Glomerular visceral epithelial cell (primary cell): Measurements from ENCODE around the gene LRP1.

ENCODE experiments used
- DNase-seq: peaks from one replicate; pipeline ENCODE4 v3.0.0-alpha.2; 2016; ENCODE audit errors: extremely low spot score

The LRP1 gene

DNA sequence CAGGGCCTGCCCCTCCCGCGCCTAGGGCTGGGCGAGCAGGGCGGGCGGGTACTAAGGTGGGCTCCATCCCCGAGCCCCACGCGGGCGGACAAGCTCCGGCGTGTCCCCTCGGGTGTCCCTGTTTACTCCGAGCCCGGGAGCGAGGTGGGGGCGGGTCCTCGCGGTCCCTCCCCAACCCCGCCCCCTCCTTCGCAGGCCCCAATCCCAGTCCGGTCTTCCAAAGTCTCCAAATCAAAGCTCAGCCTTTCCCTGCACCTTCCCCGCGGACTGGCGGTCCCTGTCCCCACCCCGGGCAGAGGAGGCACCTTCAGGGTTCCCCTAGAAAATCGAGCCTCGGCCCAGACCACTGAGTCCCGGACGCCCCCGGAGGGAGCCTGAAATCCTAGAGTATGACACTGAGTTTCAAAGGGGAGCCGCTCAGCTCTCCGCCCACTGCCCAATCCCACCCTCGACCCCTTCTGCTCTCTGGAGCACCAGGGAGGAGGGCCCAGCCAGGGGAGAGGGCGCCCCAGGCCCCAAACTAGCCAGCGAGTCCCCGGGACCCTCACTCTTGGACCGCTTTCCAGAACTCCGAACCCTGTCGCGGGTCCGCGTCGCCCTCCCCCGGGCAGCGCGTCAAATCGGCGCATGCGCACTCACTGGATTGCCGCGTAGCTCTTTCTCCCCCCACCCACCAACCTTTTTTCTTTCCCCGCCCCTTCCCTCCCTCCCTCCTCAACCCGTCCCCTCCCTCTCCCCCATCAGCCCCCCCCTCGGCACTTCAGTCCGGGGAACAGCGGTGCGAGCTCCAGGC, at the start of gene LRP1:
LRP1 (plus strand) TSS at position 758 of the 793 bp plus-strand sequence. CDS start 482 bp downstream, outside the sequence.
- peak; percentile 82 for DNase-seq

- peak; percentile 100 for DNase-seq
Measured at GRCh38 chr12:57078519-57079404, 49.5 kb upstream of the LRP1 start, which contains the start of gene NEMP1. Gene NEMP1, minus strand, starts transcription at chr12:57078791. Its CDS starts 46 bp downstream, at chr12:57078745.

- no peak for DNase-seq
Measured at GRCh38 chr12:57079821-57080220, 48.5 kb upstream of the LRP1 start.

GRCh38 chr12:57080855-57081254, 47.4 kb upstream of the LRP1 start:
- no peak for DNase-seq

DNA sequence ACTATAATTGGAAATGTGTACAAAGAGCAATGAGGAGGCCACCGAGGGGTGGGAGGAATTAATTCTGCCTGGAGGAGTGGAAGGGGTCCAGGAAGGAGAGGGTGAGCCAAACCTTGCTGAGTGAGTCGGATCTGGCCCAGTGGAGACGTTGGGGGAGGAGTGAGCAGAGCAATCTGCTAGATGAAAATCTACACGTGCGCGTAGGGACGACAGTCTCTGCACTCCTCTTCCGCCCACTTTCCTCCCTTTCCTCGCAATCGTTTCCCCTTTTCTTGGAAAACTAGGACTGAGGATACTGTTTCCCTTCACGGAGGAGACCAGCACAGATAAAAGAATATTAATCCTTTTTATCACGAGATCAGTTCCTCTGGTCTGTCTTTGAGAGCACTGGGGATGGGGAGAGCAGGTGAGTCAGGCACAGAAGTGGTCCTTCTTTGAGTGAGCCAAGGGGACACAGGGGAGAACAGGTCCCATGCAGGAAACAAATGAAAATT, 42.2 kb upstream of the LRP1 start:
- no peak for DNase-seq

DNA sequence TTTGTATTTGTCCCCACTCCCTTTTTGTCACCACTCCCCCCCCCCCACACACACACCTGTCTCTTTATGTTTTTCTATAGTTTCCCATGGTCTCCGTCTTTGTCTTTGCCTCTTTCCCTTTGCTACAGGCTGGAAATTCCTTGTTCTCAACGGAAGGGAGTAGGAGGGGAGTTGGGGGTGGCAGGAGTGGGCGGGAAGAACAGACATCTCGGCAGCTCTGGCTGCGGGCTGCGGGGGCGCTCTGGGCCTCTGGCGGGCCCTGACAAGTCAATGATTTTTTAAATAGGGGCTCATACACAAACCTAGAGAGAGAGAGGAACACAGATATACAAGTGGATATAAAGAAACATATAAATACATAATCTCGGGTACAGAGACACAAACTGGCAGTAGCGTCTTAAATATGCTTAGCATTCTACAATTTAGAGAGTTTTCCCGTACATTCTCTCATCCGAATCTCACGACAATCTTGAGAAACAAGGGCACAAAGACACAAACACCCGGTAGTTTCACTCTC, 41.7 kb upstream of the LRP1 start:
- peak; percentile 78 for DNase-seq

DNA sequence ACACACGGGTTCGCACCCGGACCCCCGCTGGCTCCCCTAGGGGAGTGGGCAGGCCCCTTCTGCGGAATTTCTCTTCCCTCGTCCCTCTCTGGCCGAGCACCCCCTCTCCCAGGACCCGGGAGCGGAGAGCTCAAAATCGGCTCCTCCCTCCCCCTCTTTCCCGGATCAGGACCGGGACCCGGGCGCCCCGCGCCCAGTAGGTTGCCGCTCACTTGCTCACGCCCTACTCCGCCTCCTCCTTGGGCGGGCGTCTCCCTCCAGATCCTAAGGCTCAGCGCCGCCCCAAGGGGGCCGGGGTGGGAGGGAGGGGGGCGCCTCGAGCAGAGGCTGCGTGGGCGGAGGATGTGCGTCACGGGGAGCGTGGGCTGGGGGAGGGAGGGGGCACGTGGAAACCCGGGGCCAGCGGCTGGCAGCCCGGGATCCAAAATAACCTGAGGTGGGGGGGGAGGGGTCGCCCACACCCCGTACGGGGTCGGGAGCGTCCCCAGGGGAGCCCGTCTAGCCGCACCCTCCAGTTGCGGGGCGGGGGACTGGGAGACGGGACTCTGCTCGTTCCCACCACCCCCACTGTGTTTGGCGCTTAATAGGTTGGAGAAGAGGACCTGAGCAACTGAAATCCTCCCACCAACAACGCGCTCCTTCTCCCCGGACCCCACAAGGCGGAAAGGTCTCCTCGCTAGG, 41.1 kb upstream of the LRP1 start:
- DNase-seq = peak; percentile 90

DNA sequence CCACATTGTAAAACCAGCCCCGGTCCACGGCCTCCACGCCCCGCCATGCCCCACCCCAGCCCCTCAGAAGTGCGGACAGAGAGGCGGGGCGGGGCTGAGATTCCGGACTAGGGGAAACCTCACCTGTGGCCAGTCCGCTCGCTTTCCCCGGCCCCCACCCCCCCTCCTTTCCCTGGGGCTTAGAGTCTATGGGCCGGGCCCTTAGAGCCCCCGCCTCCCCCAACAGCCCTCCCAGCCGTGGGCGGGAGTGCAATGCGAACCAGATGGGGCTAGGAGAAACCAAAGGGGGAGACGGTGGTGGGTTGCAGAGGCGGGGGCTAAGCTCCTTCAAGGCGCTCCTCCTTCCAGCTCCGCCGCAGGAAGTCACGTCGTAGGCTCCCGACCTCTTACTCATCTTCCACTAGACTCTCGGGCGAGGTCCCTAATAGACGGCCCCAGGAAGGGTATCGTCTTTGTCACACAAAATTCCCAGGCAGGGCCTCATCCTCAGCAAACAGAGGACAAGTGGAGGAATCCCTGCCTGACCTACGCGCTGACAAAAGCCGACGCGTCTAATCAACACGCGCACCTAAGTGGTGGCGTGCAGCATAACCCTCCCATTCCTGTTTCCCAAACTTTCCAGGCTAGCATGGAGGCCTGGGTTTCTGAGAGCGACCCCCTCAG, 40.5 kb upstream of the LRP1 start:
- peak; percentile 95 for DNase-seq

GRCh38 chr12:57088354-57089270, 39.7 kb upstream of the LRP1 start, which contains the start of gene NAB2:
Gene NAB2, plus strand, starts transcription at chr12:57089114. Its CDS starts 158 bp downstream, at chr12:57089272.
- peak; percentile 95 for DNase-seq

DNA sequence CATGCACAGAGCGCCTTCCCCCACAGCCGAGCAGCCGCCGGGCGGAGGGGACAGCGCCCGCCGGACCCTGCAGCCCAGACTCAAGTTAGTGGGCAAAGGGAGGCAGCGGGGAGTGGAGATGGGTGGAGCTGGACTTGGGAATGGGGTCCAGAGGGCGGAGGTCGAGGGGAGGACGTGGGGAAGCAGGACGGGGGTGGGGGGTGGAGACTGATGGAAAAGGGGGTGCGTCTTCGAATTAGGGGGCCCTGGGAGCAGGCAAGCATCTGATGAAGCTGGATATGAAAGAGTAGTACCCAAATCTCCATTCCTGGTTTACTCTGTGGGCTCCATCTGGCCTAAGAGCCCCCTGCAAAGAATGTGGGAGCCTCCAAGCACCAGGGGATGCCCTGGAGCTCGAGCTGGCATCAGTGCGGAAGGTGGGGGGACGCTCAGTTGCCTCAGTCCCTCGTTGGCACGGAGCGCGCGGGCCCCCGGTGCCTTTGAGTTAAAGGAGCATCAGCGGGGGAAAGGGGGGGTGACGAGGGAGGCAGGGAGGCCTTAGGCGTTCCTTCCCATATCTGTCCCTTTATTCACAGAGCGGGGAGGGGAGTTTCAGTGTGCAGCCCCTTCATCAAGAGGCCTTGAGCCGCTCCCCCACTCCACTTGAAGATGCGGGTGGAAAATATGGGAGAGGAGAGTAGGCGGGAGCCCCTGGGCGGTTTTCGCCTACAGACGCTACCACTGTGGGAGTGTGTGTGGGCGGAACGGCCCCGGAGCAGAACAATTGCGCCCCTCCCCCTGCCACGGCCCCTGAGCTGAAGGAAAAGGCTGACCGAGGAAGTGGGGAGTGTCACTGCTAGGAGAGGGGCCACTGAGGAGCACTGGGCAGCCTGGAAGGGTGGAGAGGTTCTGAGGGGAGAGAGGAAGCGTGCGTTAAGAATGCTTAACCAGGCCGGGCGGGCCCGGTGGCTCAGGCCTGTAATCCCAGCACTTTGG, 38.7 kb upstream of the LRP1 start:
- peak; percentile 74 for DNase-seq

DNA sequence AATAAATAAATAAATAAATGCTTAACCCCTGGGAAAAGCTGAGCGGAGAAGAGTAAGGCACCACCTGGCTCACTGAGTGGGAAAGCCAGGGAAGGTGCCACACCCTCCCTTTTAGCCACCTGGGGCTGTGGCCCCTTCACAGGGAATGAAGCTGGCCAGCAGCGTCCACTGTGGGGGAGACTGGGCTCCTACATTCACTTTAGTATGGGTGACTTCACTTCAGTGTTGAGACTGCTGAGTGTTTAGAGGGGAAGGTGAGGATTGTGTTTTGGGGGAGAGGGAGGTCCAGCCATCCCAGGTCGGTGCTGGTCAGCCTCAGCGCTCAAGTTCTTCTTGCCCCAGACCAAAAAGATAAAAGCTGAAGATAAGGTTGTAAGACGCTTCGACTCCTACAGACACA, 37.8 kb upstream of the LRP1 start:
- DNase-seq = no peak

- DNase-seq = no peak
Measured at GRCh38 chr12:57090924-57091637, 37.2 kb upstream of the LRP1 start.

- no peak for DNase-seq
Measured at GRCh38 chr12:57091638-57092528, 36.4 kb upstream of the LRP1 start.

DNA sequence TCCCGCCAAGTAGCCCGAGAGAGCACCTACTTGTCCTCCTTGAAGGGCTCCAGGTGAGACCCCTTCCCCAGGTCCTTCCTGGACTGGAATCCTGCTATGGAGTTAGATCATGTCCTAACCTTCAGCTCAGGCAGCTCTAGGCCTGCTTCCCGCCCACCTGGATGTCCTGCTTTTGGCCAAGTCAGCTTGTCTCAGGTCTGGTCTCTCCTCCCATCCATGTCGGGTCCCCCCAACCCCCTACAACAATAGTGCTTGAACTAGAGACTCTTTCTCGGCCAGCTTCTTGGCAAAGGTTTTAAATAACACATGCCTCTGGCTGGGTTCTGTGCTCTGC, 35.8 kb upstream of the LRP1 start:
- no peak for DNase-seq

- peak; percentile 36 for DNase-seq
Measured at GRCh38 chr12:57092876-57093414, 35.3 kb upstream of the LRP1 start.

DNA sequence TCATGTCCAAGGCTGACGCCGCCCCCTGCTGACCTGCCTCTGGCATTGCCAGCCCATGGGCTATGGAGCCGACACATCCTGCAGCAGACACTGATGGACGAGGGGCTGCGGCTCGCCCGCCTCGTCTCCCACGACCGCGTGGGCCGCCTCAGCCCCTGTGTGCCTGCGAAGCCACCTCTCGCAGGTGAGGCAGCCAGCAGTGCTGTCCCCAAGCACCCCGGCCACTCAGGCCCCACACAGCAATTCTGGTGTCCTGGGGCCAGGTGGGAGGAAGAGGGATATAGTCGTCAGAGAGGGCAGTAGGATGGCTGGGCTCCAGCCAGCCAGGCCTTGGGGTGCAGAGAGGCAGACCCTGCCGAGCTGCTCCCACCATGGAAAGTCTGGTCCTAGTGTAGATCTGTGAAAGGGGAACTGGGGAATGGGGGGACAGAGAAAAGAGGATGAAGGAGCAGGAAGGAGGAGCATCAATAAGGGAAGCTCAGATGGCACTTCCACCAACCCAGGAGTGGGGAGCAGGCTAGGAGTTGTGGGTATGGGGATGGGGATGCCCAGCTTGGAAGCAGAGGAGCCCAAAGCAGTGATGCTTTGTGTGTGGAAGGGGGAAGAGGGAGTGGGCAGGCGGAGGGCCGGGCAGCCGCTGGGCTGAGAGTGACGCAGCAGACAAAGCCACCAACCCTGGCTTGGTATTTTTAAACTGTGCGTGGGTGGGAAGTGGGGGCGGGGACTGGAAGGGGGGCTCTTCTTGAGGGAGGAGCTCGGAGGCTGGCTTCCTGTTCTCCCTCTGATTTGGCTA, 34.7 kb upstream of the LRP1 start:
- no peak for DNase-seq
